SK-N-SH (cell line): Measurements from ENCODE around the gene EBF4. TPM values are rescaled to one million over a fixed set of nuclear protein-coding genes. Genes with fewer than 3 reads are reported as not detected.

Source experiments
- CTCF ChIA-PET: fragments of 300-600, 350-600 bp; formaldehyde crosslinking; extraction: SDS; loops from one replicate; lab custom pipeline; 2021; lab: Yijun Ruan, JAX
- POLR2A ChIA-PET: fragments of 350-600 bp; sonication (Branson Sonifier 250); formaldehyde crosslinking; extraction: SDS; loops from one replicate; lab custom pipeline; 2020; ENCODE audit warnings: antibody characterized with exemption, inconsistent platforms; lab: Yijun Ruan, JAX
- DNase-seq: peaks from one replicate; pipeline ENCODE4 v3.0.0; 2012
- H2AFZ ChIP-seq: fragments of 200-600 bp; sonication (generic); 2 replicates; pipeline ENCODE4 v1.8.1; 2016; ENCODE audit warnings: antibody characterized with exemption, mild to moderate bottlenecking, low read depth
- H3F3A ChIP-seq: fragments of 200-600 bp; sonication (generic); replicated peaks from 2 replicates; pipeline ENCODE3; 2016; ENCODE audit warnings: antibody characterized with exemption, mild to moderate bottlenecking; ENCODE audit not compliant: insufficient read depth
- H3K27ac ChIP-seq, 2 experiments: fragments of 200-500 bp in 1 of 2; fragments of 200-600 bp in 1 of 2; sonication (Bioruptor generic) in 1 of 2; sonication (generic), shearing (Covaris generic) in 1 of 2; 2 replicates each; pipeline versions ENCODE4 v1.5.1 to v1.6.1; 2014 to 2016; ENCODE audit warnings: low read depth in 2 of 2, inconsistent platforms in 1 of 2, low read length in 1 of 2, mild to moderate bottlenecking in 1 of 2, mixed read lengths in 1 of 2
- H3K27me3 ChIP-seq: fragments of 200-600 bp; sonication (generic), shearing (Covaris generic); 2 replicates; pipeline ENCODE4 v1.6.1; 2016; ENCODE audit warnings: mixed run types; ENCODE audit not compliant: insufficient read depth
- H3K36me3 ChIP-seq, 2 experiments: fragments of 200-500 bp in 1 of 2; fragments of 200-600 bp in 1 of 2; sonication (Bioruptor generic) in 1 of 2; sonication (generic) in 1 of 2; replicated peaks in 1 of 2; 2 replicates each; pipeline versions ENCODE3 to v1.5.1; 2014 to 2016; ENCODE audit warnings: low read length in 1 of 2, mild to moderate bottlenecking in 1 of 2; ENCODE audit not compliant: insufficient read depth in 2 of 2, control insufficient read depth in 1 of 2
- H3K4me1 ChIP-seq, 2 experiments: fragments of 200-500 bp in 1 of 2; fragments of 200-600 bp in 1 of 2; sonication (Bioruptor generic) in 1 of 2; sonication (generic), shearing (Covaris generic) in 1 of 2; 2 replicates each; pipeline versions ENCODE4 v1.5.1 to v1.6.1; 2014 to 2016; ENCODE audit warnings: low read depth in 1 of 2, low read length in 1 of 2, mixed run types in 1 of 2; ENCODE audit not compliant: insufficient read depth in 2 of 2, control insufficient read depth in 1 of 2
- H3K4me2 ChIP-seq: fragments of 200-600 bp; sonication (generic), shearing (Covaris generic); 2 replicates; pipeline ENCODE4 v1.6.1; 2017; ENCODE audit warnings: mixed run types
- H3K4me3 ChIP-seq, 2 experiments: fragments of 200-500 bp in 1 of 2; fragments of 200-600 bp in 1 of 2; sonication (Bioruptor generic) in 1 of 2; sonication (generic), shearing (Covaris generic) in 1 of 2; 2 replicates each; pipeline versions ENCODE4 v1.5.1 to v1.8.1; 2014 to 2016; ENCODE audit warnings: low read depth in 2 of 2, inconsistent platforms in 1 of 2, low read length in 1 of 2, mild to moderate bottlenecking in 1 of 2, mixed read lengths in 1 of 2, moderate library complexity in 1 of 2
- H3K79me2 ChIP-seq: fragments of 200-600 bp; sonication (generic); 2 replicates; pipeline ENCODE4 v1.8.1; 2017; ENCODE audit warnings: mild to moderate bottlenecking; ENCODE audit not compliant: insufficient read depth
- H3K9ac ChIP-seq: fragments of 200-600 bp; sonication (generic); 2 replicates; pipeline ENCODE4 v1.6.1; 2017; ENCODE audit warnings: mixed run types
- H3K9me2 ChIP-seq: fragments of 200-600 bp; sonication (generic); 2 replicates; pipeline ENCODE4 v1.6.1; 2017; ENCODE audit warnings: mixed run types
- H3K9me3 ChIP-seq: fragments of 200-600 bp; sonication (generic); 2 replicates; pipeline ENCODE4 v1.6.1; 2017; ENCODE audit warnings: mixed run types, mild to moderate bottlenecking, moderate library complexity
- H4K20me1 ChIP-seq: fragments of 200-600 bp; sonication (generic); 2 replicates; pipeline ENCODE4 v1.6.1; 2017; ENCODE audit warnings: mild to moderate bottlenecking, mixed run types; ENCODE audit not compliant: insufficient read depth
- CHD2 ChIP-seq: fragments of 150-350 bp; IDR thresholded peaks from 2 replicates; pipeline ENCODE4 v1.6.1; 2018; ENCODE audit warnings: low read length; ENCODE audit not compliant: partially characterized antibody
- ELF1 ChIP-seq: IDR thresholded peaks from 2 replicates; pipeline ENCODE4 v1.4.0; 2012
- EP300 ChIP-seq, 2 experiments: IDR thresholded peaks; 2 replicates each; pipeline versions ENCODE4 v1.4.0 to v1.6.1; 2012; ENCODE audit warnings: borderline replicate concordance in 1 of 2, low read depth in 1 of 2, low read length in 1 of 2
- EZH2phosphoT487 ChIP-seq: fragments of 200-600 bp; sonication (generic); IDR thresholded peaks from 2 replicates; pipeline ENCODE4 v1.6.1; 2017; ENCODE audit warnings: low read depth, mixed run types, mild to moderate bottlenecking, antibody characterized with exemption, moderate library complexity, borderline replicate concordance
- GABPA ChIP-seq: IDR thresholded peaks from 2 replicates; pipeline ENCODE4 v1.4.0; 2012; ENCODE audit warnings: low read depth, mild to moderate bottlenecking
- JUND ChIP-seq: IDR thresholded peaks from 2 replicates; pipeline ENCODE4 v1.4.0; 2012
- MXI1 ChIP-seq: IDR thresholded peaks from 2 replicates; pipeline ENCODE4 v1.6.1; 2012; ENCODE audit warnings: mild to moderate bottlenecking, low read depth, low read length, improper control_type of control experiment
- NFIC ChIP-seq: IDR thresholded peaks from 2 replicates; pipeline ENCODE4 v1.4.0; 2012; ENCODE audit warnings: borderline replicate concordance
- POLR2AphosphoS5 ChIP-seq: IDR thresholded peaks from 2 replicates; pipeline ENCODE4 v1.6.1; 2012; ENCODE audit warnings: low read depth, low read length
- RFX5 ChIP-seq: IDR thresholded peaks from 2 replicates; pipeline ENCODE4 v1.6.1; 2012; ENCODE audit warnings: mild to moderate bottlenecking, improper control_type of control experiment, low read length
- RXRA ChIP-seq: IDR thresholded peaks from 2 replicates; pipeline ENCODE4 v1.4.0; 2012; ENCODE audit warnings: low read depth, mild to moderate bottlenecking, borderline replicate concordance
- SIN3A ChIP-seq: IDR thresholded peaks from 2 replicates; pipeline ENCODE4 v1.6.1; 2012; ENCODE audit warnings: low read depth, mild to moderate bottlenecking, low read length, moderate library complexity, borderline replicate concordance
- SMC3 ChIP-seq: IDR thresholded peaks from 2 replicates; pipeline ENCODE4 v1.6.1; 2012; ENCODE audit warnings: low read depth, low read length, improper control_type of control experiment
- TAF1 ChIP-seq: IDR thresholded peaks from 2 replicates; pipeline ENCODE4 v1.6.1; 2012; ENCODE audit warnings: low read depth, mild to moderate bottlenecking, low read length, moderate library complexity, borderline replicate concordance
- TCF12 ChIP-seq: IDR thresholded peaks from 2 replicates; pipeline ENCODE4 v1.4.0; 2012
- WGBS: methylation state at CpG from one replicate; pipeline ENCODE4 v1.1.6; 2017; ENCODE audit warnings: low lambda C conversion rate; 5-methylcytosine and 5-hydroxymethylcytosine counted together
- polyA plus RNA-seq, 3 experiments: library from polyadenylated mRNA; depleted of rRNA; stranded (reverse); fragments of >200 nt; gene quantifications; 2 replicates each; pipeline ENCODE4 v1.2.3, GENCODE V29; 2012
- TF ChIP-seq, protein P1 (sequence below): fragments of 200-600 bp; sonication (generic); IDR thresholded peaks from 2 replicates; pipeline ENCODE4 v1.6.1; 2017; ENCODE audit warnings: antibody characterized with exemption, mild to moderate bottlenecking, moderate library complexity
- TF ChIP-seq, protein P2 (sequence below): IDR thresholded peaks from 2 replicates; pipeline ENCODE4; 2012
- TF ChIP-seq, protein P3 (sequence below): IDR thresholded peaks from 2 replicates; pipeline ENCODE4 v1.4.0; 2012; ENCODE audit warnings: low read depth, borderline replicate concordance
- TF ChIP-seq, protein P4 (sequence below): fragments of 150-350 bp; IDR thresholded peaks from 2 replicates; pipeline ENCODE4 v1.6.1; 2016; ENCODE audit warnings: mild to moderate bottlenecking, low read depth, low read length

Gene EBF4
- polyA plus RNA-seq, 1 of the 3 experiments (the other 2 are of a cell fraction), result 20.6 TPM

DNA sequence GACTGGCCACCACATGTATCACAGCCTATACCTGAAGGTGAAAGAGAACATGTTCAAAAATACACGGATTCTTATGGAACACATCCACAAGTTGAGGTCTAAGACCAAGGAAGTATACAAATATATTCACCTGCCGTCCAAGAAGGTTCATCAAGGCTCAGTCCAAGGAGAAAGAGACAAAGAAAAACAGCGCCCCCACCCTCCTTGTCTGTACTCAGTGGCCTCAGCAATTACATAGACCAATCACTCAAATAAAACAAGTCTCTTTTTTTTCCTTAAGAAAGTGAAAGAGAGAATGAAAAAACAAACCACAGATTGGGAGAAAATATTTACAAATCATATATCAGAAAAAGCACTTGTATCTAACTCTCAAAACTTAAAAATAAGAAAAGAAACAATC, 88.4 kb downstream of the EBF4 start:
- Histone ChIP-seq H3F3A (no peaks in the 10 kb centered on the region), H3K27me3 (no peaks in the 10 kb centered on the region), H3K4me3 (no peak overlapping the region), H3K9ac (no peak overlapping the region), H3K9me2 (no peaks in the 10 kb centered on the region), H2AFZ (no peak overlapping the region), H4K20me1 (no peaks in the 10 kb centered on the region), H3K9me3 (peaks cover 3% of the 10 kb centered on the region; the same call in 1 of the 2 replicates), H3K79me2 (no peaks in the 10 kb centered on the region)
- CTCF ChIA-PET, result interaction anchor here (1.0 kb wide), 1 partner anchor 40 kb away, joined by 4 read pairs; no protein-coding TSS in a partner anchor
- DNase-seq, result no peak
- 34% methylated on average over 3 of the region's 3 CpGs for WGBS
- TF ChIP-seq, protein P1, sequence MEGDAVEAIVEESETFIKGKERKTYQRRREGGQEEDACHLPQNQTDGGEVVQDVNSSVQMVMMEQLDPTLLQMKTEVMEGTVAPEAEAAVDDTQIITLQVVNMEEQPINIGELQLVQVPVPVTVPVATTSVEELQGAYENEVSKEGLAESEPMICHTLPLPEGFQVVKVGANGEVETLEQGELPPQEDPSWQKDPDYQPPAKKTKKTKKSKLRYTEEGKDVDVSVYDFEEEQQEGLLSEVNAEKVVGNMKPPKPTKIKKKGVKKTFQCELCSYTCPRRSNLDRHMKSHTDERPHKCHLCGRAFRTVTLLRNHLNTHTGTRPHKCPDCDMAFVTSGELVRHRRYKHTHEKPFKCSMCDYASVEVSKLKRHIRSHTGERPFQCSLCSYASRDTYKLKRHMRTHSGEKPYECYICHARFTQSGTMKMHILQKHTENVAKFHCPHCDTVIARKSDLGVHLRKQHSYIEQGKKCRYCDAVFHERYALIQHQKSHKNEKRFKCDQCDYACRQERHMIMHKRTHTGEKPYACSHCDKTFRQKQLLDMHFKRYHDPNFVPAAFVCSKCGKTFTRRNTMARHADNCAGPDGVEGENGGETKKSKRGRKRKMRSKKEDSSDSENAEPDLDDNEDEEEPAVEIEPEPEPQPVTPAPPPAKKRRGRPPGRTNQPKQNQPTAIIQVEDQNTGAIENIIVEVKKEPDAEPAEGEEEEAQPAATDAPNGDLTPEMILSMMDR, result no peak
- TF ChIP-seq SMC3 (no peak), SIN3A (no peak), TCF12 (no peak), JUND (no peak), MXI1 (no peak), EP300 (IDR thresholded peaks at IDR 0.05; ENCODE audit: borderline replicate concordance in 1 of 2, low read depth in 1 of 2, low read length in 1 of 2) (no peak), POLR2AphosphoS5 (no peak), RFX5 (no peak), CHD2 (no peak), NFIC (no peak), RXRA (no peak), GABPA (no peak), EZH2phosphoT487 (no peak), ELF1 (no peak), TAF1 (no peak)
- TF ChIP-seq, protein P2, sequence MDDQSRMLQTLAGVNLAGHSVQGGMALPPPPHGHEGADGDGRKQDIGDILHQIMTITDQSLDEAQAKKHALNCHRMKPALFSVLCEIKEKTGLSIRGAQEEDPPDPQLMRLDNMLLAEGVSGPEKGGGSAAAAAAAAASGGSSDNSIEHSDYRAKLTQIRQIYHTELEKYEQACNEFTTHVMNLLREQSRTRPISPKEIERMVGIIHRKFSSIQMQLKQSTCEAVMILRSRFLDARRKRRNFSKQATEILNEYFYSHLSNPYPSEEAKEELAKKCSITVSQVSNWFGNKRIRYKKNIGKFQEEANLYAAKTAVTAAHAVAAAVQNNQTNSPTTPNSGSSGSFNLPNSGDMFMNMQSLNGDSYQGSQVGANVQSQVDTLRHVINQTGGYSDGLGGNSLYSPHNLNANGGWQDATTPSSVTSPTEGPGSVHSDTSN, result no peak
- TF ChIP-seq, protein P3, sequence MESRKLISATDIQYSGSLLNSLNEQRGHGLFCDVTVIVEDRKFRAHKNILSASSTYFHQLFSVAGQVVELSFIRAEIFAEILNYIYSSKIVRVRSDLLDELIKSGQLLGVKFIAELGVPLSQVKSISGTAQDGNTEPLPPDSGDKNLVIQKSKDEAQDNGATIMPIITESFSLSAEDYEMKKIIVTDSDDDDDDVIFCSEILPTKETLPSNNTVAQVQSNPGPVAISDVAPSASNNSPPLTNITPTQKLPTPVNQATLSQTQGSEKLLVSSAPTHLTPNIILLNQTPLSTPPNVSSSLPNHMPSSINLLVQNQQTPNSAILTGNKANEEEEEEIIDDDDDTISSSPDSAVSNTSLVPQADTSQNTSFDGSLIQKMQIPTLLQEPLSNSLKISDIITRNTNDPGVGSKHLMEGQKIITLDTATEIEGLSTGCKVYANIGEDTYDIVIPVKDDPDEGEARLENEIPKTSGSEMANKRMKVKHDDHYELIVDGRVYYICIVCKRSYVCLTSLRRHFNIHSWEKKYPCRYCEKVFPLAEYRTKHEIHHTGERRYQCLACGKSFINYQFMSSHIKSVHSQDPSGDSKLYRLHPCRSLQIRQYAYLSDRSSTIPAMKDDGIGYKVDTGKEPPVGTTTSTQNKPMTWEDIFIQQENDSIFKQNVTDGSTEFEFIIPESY, result no peak
- TF ChIP-seq, protein P4, sequence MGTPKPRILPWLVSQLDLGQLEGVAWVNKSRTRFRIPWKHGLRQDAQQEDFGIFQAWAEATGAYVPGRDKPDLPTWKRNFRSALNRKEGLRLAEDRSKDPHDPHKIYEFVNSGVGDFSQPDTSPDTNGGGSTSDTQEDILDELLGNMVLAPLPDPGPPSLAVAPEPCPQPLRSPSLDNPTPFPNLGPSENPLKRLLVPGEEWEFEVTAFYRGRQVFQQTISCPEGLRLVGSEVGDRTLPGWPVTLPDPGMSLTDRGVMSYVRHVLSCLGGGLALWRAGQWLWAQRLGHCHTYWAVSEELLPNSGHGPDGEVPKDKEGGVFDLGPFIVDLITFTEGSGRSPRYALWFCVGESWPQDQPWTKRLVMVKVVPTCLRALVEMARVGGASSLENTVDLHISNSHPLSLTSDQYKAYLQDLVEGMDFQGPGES, result no peak
- TF ChIP-seq, all 33 proteins: peak for 0
- H3K4me1 ChIP-seq, result no peaks in the 10 kb centered on the region
- H3K27ac ChIP-seq, result no peak overlapping the region
- no peak overlapping the region for H3K4me2 ChIP-seq
- no peaks in the 10 kb centered on the region for H3K36me3 ChIP-seq
- POLR2A ChIA-PET, result no interaction called here
